ENCODE data around the gene NUAK1. TPM values are rescaled to one million over a fixed set of nuclear protein-coding genes. Genes with fewer than 3 reads are reported as not detected.

NUAK1 gene
- total RNA-seq, 1 experiment from 2014 or later, result 10.1 TPM

GRCh38 chr12:106112145-106112821, 26.5 kb downstream of the NUAK1 start:
- Histone ChIP-seq H3K4me1 (ENCODE audit: insufficient read depth, low read length) (peaks cover 31% of the 10 kb centered on the region), H3K56ac (ENCODE audit: insufficient read length, low read depth, low read length) (no peak overlapping the region), H3K4ac (ENCODE audit: low read depth, low read length) (no peak overlapping the region), H2BK5ac (ENCODE audit: insufficient read length, low read length) (no peak overlapping the region), H4K5ac (ENCODE audit: insufficient read length, low read depth, low read length) (no peak overlapping the region), H3K79me2 (ENCODE audit: insufficient read depth, low read length) (peaks cover 16% of the 10 kb centered on the region; the same call in 1 of the 2 replicates), H3K79me1 (ENCODE audit: insufficient read depth, low read depth, low read length, poor library complexity, severe bottlenecking) (peaks cover 5% of the 10 kb centered on the region), H3K18ac (ENCODE audit: insufficient read length, low read depth, low read length) (no peak overlapping the region), H3K9ac (ENCODE audit: extremely low read depth, insufficient read length, low read length) (no peak overlapping the region), H3K9me3 (ENCODE audit: control insufficient read depth, low read depth, low read length) (no peaks in the 10 kb centered on the region), H4K91ac (ENCODE audit: insufficient read length, low read depth, low read length) (no peak overlapping the region), H2BK120ac (ENCODE audit: low read depth, low read length, poor library complexity, severe bottlenecking) (no peak overlapping the region), H2BK12ac (ENCODE audit: insufficient read length, low read depth, low read length) (no peak overlapping the region), H2AK5ac (ENCODE audit: insufficient read length, low read length) (no peak overlapping the region), H3K27me3 (ENCODE audit: insufficient read depth, low read length) (no peaks in the 10 kb centered on the region), H2BK20ac (ENCODE audit: low read depth, low read length, poor library complexity, severe bottlenecking) (no peak overlapping the region), H3T11ph (ENCODE audit: low read length) (no peak overlapping the region), H2BK15ac (ENCODE audit: low read depth, low read length) (no peak overlapping the region), H3K23ac (ENCODE audit: insufficient read length, low read depth, low read length) (no peak overlapping the region), H3K4me2 (ENCODE audit: insufficient read depth, insufficient read length, low read length) (no peak overlapping the region), H3K14ac (ENCODE audit: insufficient read depth, low read length) (no peak overlapping the region), H3K23me2 (ENCODE audit: insufficient read length, low read depth, low read length, poor library complexity, severe bottlenecking) (no peaks in the 10 kb centered on the region), H2AFZ (ENCODE audit: low read length) (no peak overlapping the region), H4K20me1 (ENCODE audit: control insufficient read depth, insufficient read depth, insufficient read length) (no peaks in the 10 kb centered on the region), H3K27ac (ENCODE audit: insufficient read length, low read depth, low read length) (no peak overlapping the region), H4K8ac (replicated peaks; ENCODE audit: insufficient read length, low read depth, low read length) (no peak overlapping the region)
- H3K36me3 Mint-ChIP-seq (ENCODE audit: insufficient read depth in 1 of 3, low read depth in 3 of 3), result no peaks in the 10 kb centered on the region
- H3K4me1 Mint-ChIP-seq, result peaks cover 70 to 76% of the 10 kb centered on the region in 2 experiments
- H3K9me3 Mint-ChIP-seq, result no peaks in the 10 kb centered on the region
- TF ChIP-seq CTCF (conservative IDR thresholded peaks at IDR 0.05), result no peak
- H3K27me3 Mint-ChIP-seq (ENCODE audit: low read depth), result no peaks in the 10 kb centered on the region
- no peak overlapping the region for H3K4me3 Mint-ChIP-seq
- peak overlapping the region in 1 of 3 experiments; percentile 53; a peak in 2 of 7 replicates for H3K27ac Mint-ChIP-seq
- DNase-seq, result peak; percentile 54
- no CpG with 5 or more reads among the region's 13 CpGs for WGBS (ENCODE audit: extremely low coverage, insufficient read length, low lambda C conversion rate)

Data from H9 (cell line).